Neural progenitor cell (in vitro differentiated cells): ENCODE measurements around the gene PDGFD. TPM values are rescaled to one million over a fixed set of nuclear protein-coding genes. Genes with fewer than 3 reads are reported as not detected.

ENCODE experiments used
- DNase-seq: peaks from one replicate; pipeline ENCODE4 v3.0.0-alpha.2; 2016; ENCODE audit warnings: low spot score
- H2AFZ ChIP-seq: fragments of 200-600 bp; sonication (generic); replicated peaks from 2 replicates; pipeline ENCODE4 v1.6.1; 2016; ENCODE audit warnings: antibody characterized with exemption
- H3F3A ChIP-seq: fragments of 200-600 bp; sonication (generic); 2 replicates; pipeline ENCODE4 v1.6.1; 2016; ENCODE audit warnings: antibody characterized with exemption, low read depth
- H3K27ac ChIP-seq: fragments of 200-600 bp; sonication (generic); 2 replicates; pipeline ENCODE4 v1.5.1; 2016; ENCODE audit warnings: mild to moderate bottlenecking
- H3K27me3 ChIP-seq: fragments of 200-600 bp; sonication (generic); 2 replicates; pipeline ENCODE4 v1.6.1; 2016; ENCODE audit warnings: mild to moderate bottlenecking, moderate library complexity
- H3K36me3 ChIP-seq: fragments of 200-600 bp; sonication (generic); 2 replicates; pipeline ENCODE4 v1.5.1; 2016
- H3K4me1 ChIP-seq: fragments of 200-600 bp; sonication (generic); 2 replicates; pipeline ENCODE4 v1.6.1; 2016; ENCODE audit warnings: mixed run types
- H3K4me2 ChIP-seq: fragments of 200-600 bp; sonication (generic); 2 replicates; pipeline ENCODE4 v1.6.1; 2016
- H3K4me3 ChIP-seq: fragments of 200-600 bp; sonication (generic); 2 replicates; pipeline ENCODE4 v1.5.1; 2016
- H3K79me2 ChIP-seq: fragments of 200-600 bp; sonication (generic); 2 replicates; pipeline ENCODE4 v1.6.1; 2016; ENCODE audit warnings: low read depth
- H3K9ac ChIP-seq: fragments of 200-600 bp; sonication (generic); 2 replicates; pipeline ENCODE4 v1.6.1; 2016
- H3K9me3 ChIP-seq: fragments of 200-600 bp; sonication (generic); 2 replicates; pipeline ENCODE4 v1.5.1; 2016; ENCODE audit warnings: low read depth
- H4K20me1 ChIP-seq: fragments of 200-600 bp; sonication (generic); 2 replicates; pipeline ENCODE4 v1.6.1; 2016; ENCODE audit warnings: low read depth
- H3K27ac Mint-ChIP-seq: 3 replicates; pipeline ENCODE4 v1.8.0; 2021; ENCODE audit warnings: mixed read lengths
- H3K27me3 Mint-ChIP-seq: 2 replicates; pipeline ENCODE4 v1.8.0; 2022; ENCODE audit warnings: low read depth, mild to moderate bottlenecking, inconsistent platforms, moderate library complexity, mixed read lengths; ENCODE audit not compliant: insufficient read depth
- H3K36me3 Mint-ChIP-seq: 3 replicates; pipeline ENCODE4 v1.8.0; 2021; ENCODE audit warnings: mixed read lengths
- H3K4me1 Mint-ChIP-seq: 3 replicates; pipeline ENCODE4 v1.8.0; 2021; ENCODE audit warnings: mixed read lengths
- H3K4me3 Mint-ChIP-seq: 3 replicates; pipeline ENCODE4 v1.8.0; 2021; ENCODE audit warnings: mild to moderate bottlenecking, moderate library complexity, mixed read lengths
- H3K9me3 Mint-ChIP-seq: 3 replicates; pipeline ENCODE4 v1.8.0; 2020; ENCODE audit warnings: mixed read lengths
- CTCF ChIP-seq: fragments of 200-600 bp; sonication (generic); IDR thresholded peaks from 2 replicates; pipeline ENCODE4 v1.5.1; 2017; ENCODE audit warnings: antibody characterized with exemption, mild to moderate bottlenecking
- EZH2 ChIP-seq: fragments of 200-600 bp; sonication (generic); IDR thresholded peaks from 2 replicates; pipeline ENCODE4 v1.6.1; 2017; ENCODE audit warnings: antibody characterized with exemption, mild to moderate bottlenecking, moderate library complexity
- EZH2phosphoT487 ChIP-seq: fragments of 200-600 bp; sonication (generic); IDR thresholded peaks from 2 replicates; pipeline ENCODE4 v1.6.1; 2017; ENCODE audit warnings: antibody characterized with exemption
- total RNA-seq: library from RNA; depleted of rRNA; stranded (reverse); fragments of >200 nt; gene quantifications from 2 replicates; pipeline ENCODE4 v1.2.3, GENCODE V29; 2015; ENCODE audit warnings: low replicate concordance

Gene PDGFD
- total RNA-seq, 1 donor from 2014 or later, result 3.7 TPM

GRCh38 chr11:103889679-103890078 is 274.3 kb downstream of the PDGFD start:
- H3K36me3 ChIP-seq, result no peaks in the 10 kb centered on the region
- H3K4me3 ChIP-seq, result no peak overlapping the region
- H3K9me3 ChIP-seq, result no peaks in the 10 kb centered on the region
- no peaks in the 10 kb centered on the region for H3K79me2 ChIP-seq
- no peak overlapping the region for H3K27ac ChIP-seq
- H3K4me1 Mint-ChIP-seq, result peaks cover 3% of the 10 kb centered on the region
- H3K4me3 Mint-ChIP-seq, result no peak overlapping the region
- no peaks in the 10 kb centered on the region for H3F3A ChIP-seq
- peaks cover 4% of the 10 kb centered on the region for H3K9me3 Mint-ChIP-seq
- H3K27ac Mint-ChIP-seq, result no peak overlapping the region
- H2AFZ ChIP-seq, result no peak overlapping the region
- TF ChIP-seq EZH2 (no peak), CTCF (no peak), EZH2phosphoT487 (no peak)
- no peaks in the 10 kb centered on the region for H3K4me1 ChIP-seq
- no peaks in the 10 kb centered on the region for H3K36me3 Mint-ChIP-seq
- no peak for DNase-seq
- no peak overlapping the region for H3K9ac ChIP-seq
- no peak overlapping the region for H3K4me2 ChIP-seq
- no peaks in the 10 kb centered on the region for H3K27me3 Mint-ChIP-seq
- H4K20me1 ChIP-seq, result no peaks in the 10 kb centered on the region
- H3K27me3 ChIP-seq, result no peaks in the 10 kb centered on the region

- no peaks in the 10 kb centered on the region for H3K27me3 ChIP-seq
- no peak overlapping the region for H3K9ac ChIP-seq
- no peak overlapping the region for H2AFZ ChIP-seq
- H3K4me3 ChIP-seq, result no peak overlapping the region
- H3K27ac ChIP-seq, result no peak overlapping the region
- no peaks in the 10 kb centered on the region for H3K79me2 ChIP-seq
- H3K9me3 ChIP-seq, result no peaks in the 10 kb centered on the region
- TF ChIP-seq EZH2, result no peak
- no peak for TF ChIP-seq CTCF
- no peak for TF ChIP-seq EZH2phosphoT487
- no peaks in the 10 kb centered on the region for H3K36me3 ChIP-seq
- H3K4me1 ChIP-seq, result no peaks in the 10 kb centered on the region
- no peak overlapping the region for H3K4me2 ChIP-seq
- Mint-ChIP-seq H3K4me1 (no peaks in the 10 kb centered on the region), H3K9me3 (peaks cover 4% of the 10 kb centered on the region), H3K36me3 (no peaks in the 10 kb centered on the region), H3K27ac (no peak overlapping the region), H3K27me3 (no peaks in the 10 kb centered on the region), H3K4me3 (no peak overlapping the region)
- H3F3A ChIP-seq, result no peaks in the 10 kb centered on the region
- no peak for DNase-seq
- H4K20me1 ChIP-seq, result no peaks in the 10 kb centered on the region
These were observed 275.4 kb downstream of the PDGFD start for GRCh38 chr11:103888541-103888951.

GRCh38 chr11:103887001-103887658 is 276.8 kb downstream of the PDGFD start:
- Histone ChIP-seq H3K9ac (no peak overlapping the region), H3F3A (no peaks in the 10 kb centered on the region), H2AFZ (no peak overlapping the region), H3K36me3 (no peaks in the 10 kb centered on the region), H3K79me2 (no peaks in the 10 kb centered on the region), H3K9me3 (no peaks in the 10 kb centered on the region), H3K4me2 (no peak overlapping the region), H4K20me1 (no peaks in the 10 kb centered on the region), H3K27me3 (no peaks in the 10 kb centered on the region), H3K27ac (no peak overlapping the region), H3K4me3 (no peak overlapping the region), H3K4me1 (no peaks in the 10 kb centered on the region)
- Mint-ChIP-seq H3K9me3 (peaks cover 4% of the 10 kb centered on the region), H3K4me1 (no peaks in the 10 kb centered on the region), H3K27ac (no peak overlapping the region), H3K4me3 (no peak overlapping the region), H3K27me3 (no peaks in the 10 kb centered on the region), H3K36me3 (no peaks in the 10 kb centered on the region)
- no peak for DNase-seq
- TF ChIP-seq EZH2phosphoT487 (no peak), EZH2 (no peak), CTCF (no peak)
